Endothelial cell of umbilical vein (primary cell): ENCODE results near the gene MYO5B.

Source experiments
- MAX ChIP-seq: IDR thresholded peaks from 2 replicates; pipeline ENCODE4 v1.6.1; 2011; ENCODE audit not compliant: insufficient read depth, insufficient read length
- TF ChIP-seq, protein P1 (sequence below), 2 donors: IDR thresholded peaks; 1 replicate in 1 of 2; 2 replicates in 1 of 2; pipeline ENCODE4 v1.5.1; 2011; ENCODE audit warnings: low read length in 2 of 2, mild to moderate bottlenecking in 2 of 2, moderate library complexity in 2 of 2, control low read depth in 1 of 2, inconsistent platforms in 1 of 2, low read depth in 1 of 2; ENCODE audit not compliant: insufficient read depth in 1 of 2; ENCODE audit errors: extremely low read depth in 1 of 2

DNA sequence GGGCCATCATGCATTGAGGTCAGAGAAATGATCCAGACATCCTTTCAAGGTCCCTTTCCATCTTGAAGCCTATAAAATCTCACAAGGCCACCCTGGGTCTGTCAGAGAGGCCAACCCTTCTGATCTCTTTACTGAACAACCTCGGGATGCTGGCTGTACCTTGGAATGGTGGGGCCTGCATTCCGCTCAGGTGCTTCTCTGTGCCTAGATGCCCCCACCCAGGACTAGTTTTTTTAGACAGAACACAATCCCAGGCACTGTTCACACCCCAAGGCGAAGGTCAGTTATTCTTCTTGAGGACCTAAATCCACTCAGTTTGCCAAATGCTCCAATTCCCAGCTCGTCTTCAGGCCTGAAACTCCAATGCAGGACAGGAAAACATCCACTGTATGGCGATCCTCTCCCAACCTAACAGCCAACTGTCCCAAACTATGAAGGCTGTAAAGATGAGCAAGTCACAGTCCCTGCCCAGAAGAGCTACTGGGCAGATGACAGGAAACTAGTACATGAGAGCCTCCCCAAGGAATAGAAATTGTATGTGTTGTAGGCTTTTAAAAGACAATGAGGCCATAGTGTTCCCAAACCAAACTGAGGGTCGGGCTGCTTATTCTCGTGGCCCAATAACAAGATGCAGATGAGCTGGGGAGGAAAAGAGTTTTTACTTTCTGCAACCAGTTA lies 227.2 kb downstream of the MYO5B start:
- TF ChIP-seq, protein P1, sequence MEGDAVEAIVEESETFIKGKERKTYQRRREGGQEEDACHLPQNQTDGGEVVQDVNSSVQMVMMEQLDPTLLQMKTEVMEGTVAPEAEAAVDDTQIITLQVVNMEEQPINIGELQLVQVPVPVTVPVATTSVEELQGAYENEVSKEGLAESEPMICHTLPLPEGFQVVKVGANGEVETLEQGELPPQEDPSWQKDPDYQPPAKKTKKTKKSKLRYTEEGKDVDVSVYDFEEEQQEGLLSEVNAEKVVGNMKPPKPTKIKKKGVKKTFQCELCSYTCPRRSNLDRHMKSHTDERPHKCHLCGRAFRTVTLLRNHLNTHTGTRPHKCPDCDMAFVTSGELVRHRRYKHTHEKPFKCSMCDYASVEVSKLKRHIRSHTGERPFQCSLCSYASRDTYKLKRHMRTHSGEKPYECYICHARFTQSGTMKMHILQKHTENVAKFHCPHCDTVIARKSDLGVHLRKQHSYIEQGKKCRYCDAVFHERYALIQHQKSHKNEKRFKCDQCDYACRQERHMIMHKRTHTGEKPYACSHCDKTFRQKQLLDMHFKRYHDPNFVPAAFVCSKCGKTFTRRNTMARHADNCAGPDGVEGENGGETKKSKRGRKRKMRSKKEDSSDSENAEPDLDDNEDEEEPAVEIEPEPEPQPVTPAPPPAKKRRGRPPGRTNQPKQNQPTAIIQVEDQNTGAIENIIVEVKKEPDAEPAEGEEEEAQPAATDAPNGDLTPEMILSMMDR (IDR thresholded peaks at IDR 0.05; ENCODE audit: extremely low read depth in 1 of 2, insufficient read depth in 1 of 2, low read depth in 1 of 2, low read length in 2 of 2), result no peak
- TF ChIP-seq MAX, result no peak
